GM19328 (cell line): Measurements from ENCODE around the gene STYXL2.

Source experiments
- ATAC-seq: cut with Tn5 transposase; IDR thresholded peaks from one replicate; pipeline ENCODE4 v1.9.1; 2021; ENCODE audit warnings: mild to moderate bottlenecking, moderate library complexity; ENCODE audit not compliant: unreplicated experiment

STYXL2 gene

GRCh38 chr1:167093846-167094516 is at the start of gene STYXL2:
TSS of gene STYXL2 (plus strand) at chr1:167094075. CDS start at chr1:167094850, 775 bp downstream.
- no peak for ATAC-seq

- ATAC-seq: no peak
These were observed 42.0 kb upstream of the STYXL2 start for GRCh38 chr1:167051907-167052306.

GRCh38 chr1:167052389-167052788 is 41.5 kb upstream of the STYXL2 start:
- no peak for ATAC-seq

- no peak for ATAC-seq
These were observed 39.3 kb upstream of the STYXL2 start for GRCh38 chr1:167054531-167054930.

GRCh38 chr1:167054946-167055630 is 38.8 kb upstream of the STYXL2 start:
- ATAC-seq: no peak

GRCh38 chr1:167056529-167057231 is 37.2 kb upstream of the STYXL2 start:
- ATAC-seq: no peak

GRCh38 chr1:167057241-167057688 is 36.6 kb upstream of the STYXL2 start:
- peak; percentile 57 for ATAC-seq

GRCh38 chr1:167059045-167059808 is 34.6 kb upstream of the STYXL2 start:
- no peak for ATAC-seq

GRCh38 chr1:167059809-167060107 is 34.1 kb upstream of the STYXL2 start:
- ATAC-seq: no peak

- ATAC-seq: no peak
These were observed 33.5 kb upstream of the STYXL2 start for GRCh38 chr1:167060141-167061072.

- no peak for ATAC-seq
These were observed 32.8 kb upstream of the STYXL2 start for GRCh38 chr1:167061073-167061464.

- ATAC-seq: no peak
These were observed 29.3 kb upstream of the STYXL2 start for GRCh38 chr1:167064621-167065020.

GRCh38 chr1:167065471-167065870 is 28.4 kb upstream of the STYXL2 start:
- ATAC-seq: no peak

- peak; percentile 82 for ATAC-seq
These were observed 27.3 kb upstream of the STYXL2 start for GRCh38 chr1:167066333-167067122.

GRCh38 chr1:167067904-167068303 is 26.0 kb upstream of the STYXL2 start:
- ATAC-seq: no peak

GRCh38 chr1:167068761-167069160 is 25.1 kb upstream of the STYXL2 start:
- ATAC-seq: no peak

- no peak for ATAC-seq
These were observed 22.6 kb upstream of the STYXL2 start for GRCh38 chr1:167071286-167071685.

- no peak for ATAC-seq
These were observed 17.7 kb upstream of the STYXL2 start for GRCh38 chr1:167076136-167076710.
